GM15510 (cell line): Measurements from ENCODE around the gene ASCL5.

Experiments
- POLR2A ChIP-seq: IDR thresholded peaks from 3 replicates; pipeline ENCODE4 v1.6.1; 2011; ENCODE audit warnings: borderline replicate concordance; ENCODE audit not compliant: insufficient read length; ENCODE audit errors: extremely low read depth

Gene ASCL5

DNA sequence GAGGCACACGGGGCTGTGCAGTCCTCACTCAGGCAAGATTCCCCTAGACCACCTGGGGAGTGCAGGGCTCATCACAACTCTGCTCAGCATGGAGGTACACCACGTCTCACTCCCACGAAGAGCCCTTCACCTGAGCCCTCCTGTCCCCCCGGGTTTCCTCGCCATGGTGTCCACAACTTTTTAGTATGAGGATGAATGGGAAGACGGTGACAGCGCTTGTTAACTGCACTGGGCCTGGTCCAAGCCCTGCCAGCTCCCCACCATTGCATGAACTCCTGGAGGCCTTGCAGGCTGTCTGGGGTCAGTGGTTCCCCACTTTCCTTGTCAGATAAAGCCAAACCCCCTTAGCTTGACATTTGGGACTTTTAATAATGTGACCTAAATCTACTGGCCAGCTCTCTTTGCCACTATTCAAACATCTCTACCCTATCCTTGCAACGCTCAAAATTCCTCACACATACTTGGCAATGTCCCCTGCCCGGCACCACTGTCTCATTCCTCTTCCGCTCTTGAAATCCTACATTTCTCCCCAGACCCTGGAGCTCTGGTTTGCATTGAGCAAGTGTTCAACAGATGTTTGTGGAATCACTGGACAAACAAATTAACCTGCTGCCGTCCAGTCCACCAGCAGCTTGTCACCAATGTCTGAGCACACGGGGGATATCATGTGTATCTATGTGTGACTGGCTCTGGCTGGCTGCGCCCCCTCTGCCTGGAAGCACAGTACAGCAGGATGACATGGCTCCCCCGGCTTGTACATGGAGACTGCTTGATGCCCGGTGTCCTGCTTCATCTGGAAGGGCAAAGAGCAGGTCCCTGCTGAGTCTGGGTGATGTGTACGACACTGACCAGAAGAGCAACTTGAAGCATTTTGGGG, 16.1 kb upstream of the ASCL5 start:
- TF ChIP-seq POLR2A: no peak

DNA sequence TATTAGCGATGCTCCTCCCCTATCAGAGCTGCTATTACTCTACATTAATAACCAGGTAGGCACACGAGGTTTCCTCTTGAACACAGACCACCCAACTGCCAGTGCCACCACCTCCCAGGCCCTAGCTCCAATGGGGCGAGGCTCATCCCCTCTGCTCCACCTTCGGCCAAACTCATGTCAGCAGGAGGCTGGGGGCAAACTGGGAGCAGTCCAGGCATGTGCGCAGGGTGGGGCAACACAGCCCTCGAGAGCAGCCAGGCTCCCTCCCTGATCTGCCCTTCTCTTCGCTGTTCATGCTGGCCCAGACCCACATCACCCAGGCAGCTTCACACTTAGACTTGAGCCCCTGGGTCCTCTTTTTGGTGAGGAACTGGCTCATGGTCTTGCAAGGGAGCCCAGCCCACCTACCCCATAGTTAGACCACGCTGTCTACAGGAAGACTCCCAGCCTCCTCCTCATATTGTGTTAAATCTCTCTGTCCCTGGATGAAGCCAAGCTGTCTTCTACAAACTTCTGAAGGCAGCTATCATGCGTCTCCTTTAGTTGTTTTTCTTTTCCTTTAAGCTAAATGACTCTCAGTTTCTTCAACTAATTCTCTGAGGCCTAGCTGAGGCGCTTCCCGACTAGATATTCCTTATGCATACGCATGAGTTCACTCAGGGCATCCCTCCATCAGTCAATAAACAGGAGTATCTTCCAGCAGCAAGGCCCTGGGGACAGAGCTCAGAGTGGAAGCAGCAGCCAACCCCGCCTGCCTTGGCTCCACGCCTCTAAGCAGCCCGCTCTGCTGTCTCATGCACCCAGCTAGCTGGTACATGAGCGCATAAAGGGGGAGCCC, 15.2 kb upstream of the ASCL5 start:
- no peak for TF ChIP-seq POLR2A

GRCh38 chr1:201141418-201141817, 14.4 kb upstream of the ASCL5 start:
- TF ChIP-seq POLR2A: no peak

GRCh38 chr1:201140941-201141260, 13.9 kb upstream of the ASCL5 start:
- no peak for TF ChIP-seq POLR2A

GRCh38 chr1:201140235-201140940, 13.4 kb upstream of the ASCL5 start:
- TF ChIP-seq POLR2A: no peak

- TF ChIP-seq POLR2A: no peak
Measured at GRCh38 chr1:201139756-201140155, 12.8 kb upstream of the ASCL5 start.

GRCh38 chr1:201139306-201139705, 12.3 kb upstream of the ASCL5 start:
- no peak for TF ChIP-seq POLR2A

GRCh38 chr1:201138311-201138840, 11.4 kb upstream of the ASCL5 start:
- TF ChIP-seq POLR2A: no peak

GRCh38 chr1:201137579-201138310, 10.8 kb upstream of the ASCL5 start:
- no peak for TF ChIP-seq POLR2A

DNA sequence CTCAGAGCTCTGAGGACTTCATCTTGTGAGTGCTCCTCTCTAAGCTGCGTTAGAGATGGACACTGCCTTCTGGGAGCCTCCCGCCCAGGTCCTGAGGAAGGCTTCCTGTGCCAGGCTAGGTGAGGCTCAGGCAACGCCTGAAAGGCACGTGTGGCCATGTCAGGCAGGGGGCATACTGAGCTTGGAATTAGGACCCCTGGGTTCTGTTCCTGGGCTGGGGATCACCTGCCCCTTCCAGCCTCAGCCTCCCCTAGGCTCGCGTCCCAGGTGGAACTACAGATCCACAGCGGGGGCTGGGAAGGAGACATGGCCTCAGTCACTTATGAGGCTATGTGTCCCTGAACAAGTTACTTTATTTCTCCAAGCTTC, 10.0 kb upstream of the ASCL5 start:
- no peak for TF ChIP-seq POLR2A

DNA sequence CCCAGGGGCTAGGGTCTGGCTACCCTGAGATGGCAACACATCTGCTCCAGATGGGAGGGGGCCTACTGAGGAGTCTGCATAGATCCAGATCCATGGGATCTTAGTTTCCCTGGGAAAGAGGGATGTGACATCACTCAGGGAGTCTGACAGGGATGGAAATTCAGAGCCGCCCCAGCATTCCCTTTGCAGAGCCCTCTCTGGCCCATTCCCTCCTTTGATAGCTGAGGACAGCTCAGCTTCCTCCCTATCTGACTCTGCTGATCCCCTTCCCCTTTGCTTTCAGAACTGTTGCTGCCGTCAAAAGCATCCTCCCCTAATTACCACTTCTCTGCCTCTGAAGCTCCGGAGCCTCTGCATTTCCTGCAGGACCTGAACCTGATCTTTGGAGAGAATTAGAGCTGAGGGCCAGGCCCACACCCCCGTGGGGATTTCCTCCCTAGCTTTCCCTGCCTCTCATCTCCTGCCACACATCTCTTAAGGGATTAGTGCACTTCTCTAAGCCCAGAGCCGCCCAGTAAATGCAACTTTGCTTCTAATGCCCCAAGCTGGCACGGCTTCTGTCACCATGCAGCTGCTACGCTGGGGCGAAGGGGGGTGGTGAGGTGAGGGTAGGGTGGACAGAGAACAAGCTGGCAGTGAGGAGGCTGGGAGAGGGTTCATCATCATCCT, 9.5 kb upstream of the ASCL5 start:
- no peak for TF ChIP-seq POLR2A

DNA sequence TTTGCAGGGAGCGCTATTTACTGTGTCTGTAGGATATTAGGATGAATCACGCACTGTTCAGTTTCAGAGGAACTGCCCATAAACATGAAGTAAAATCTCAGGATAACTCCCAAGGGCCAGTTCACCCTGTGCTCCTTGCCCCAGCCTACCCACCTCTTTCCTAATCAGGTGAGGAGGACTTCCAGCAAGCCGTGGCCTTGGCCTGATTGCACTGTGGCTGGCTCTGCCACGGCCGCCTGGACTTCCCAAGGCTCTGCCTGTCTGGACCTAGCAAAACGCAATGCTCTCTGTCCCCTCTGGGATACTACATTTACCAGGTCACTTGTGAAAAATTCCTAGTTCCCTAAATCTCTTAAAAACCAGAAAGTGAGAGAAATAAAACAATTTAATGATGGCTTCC, 7.4 kb upstream of the ASCL5 start:
- TF ChIP-seq POLR2A: no peak

DNA sequence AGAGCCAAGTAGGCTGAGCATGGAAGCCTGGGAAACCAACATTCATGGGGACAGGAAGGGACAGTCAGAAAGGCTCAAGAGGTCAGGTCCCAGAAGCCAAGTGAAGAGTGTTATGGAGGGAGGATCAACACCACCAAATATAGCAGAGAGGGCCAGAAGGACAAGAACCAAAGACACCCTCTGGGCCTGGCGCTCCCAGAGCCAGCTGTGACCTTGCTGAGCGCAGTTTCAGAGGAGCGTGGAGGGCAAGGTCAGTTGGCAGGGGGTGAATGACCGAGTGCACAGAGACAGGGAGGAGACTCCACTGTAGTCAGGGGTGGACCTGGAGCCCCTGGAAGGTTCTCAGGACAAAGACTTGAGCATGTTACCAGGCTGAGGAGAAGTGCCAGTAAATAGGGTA, 4.4 kb upstream of the ASCL5 start:
- no peak for TF ChIP-seq POLR2A

DNA sequence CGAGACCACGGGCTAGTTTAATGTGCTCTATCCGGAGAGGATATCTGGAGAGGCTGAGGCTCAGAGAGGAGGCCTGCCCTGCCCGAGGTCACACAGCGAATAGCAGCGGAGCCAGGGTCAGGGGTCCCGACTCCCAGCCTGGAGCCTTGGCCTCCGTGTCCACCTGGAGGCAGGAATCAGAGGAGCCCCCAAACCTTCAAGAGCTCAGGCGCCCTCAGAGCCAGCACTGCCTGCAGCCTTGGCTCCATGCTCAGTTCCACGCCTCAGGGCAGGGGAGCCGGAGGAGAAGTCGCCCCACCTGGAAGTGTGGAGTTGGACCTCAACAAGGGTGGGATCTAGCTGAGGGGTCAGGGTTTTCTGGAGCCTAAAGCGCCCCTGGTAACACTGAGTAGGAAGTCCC, 2.0 kb upstream of the ASCL5 start:
- TF ChIP-seq POLR2A: no peak
